ENCODE results near the gene ATP5MC2. TPM values are rescaled to one million over a fixed set of nuclear protein-coding genes. Genes with fewer than 3 reads are reported as not detected.
A peak's percentile ranks its signal among the peaks of the same experiment; 100 is the strongest.

ATP5MC2 gene
- total and polyA plus RNA-seq, 9 of the 15 experiments (the other 6 are each of a cell fraction or from before 2014, with no cell fraction given) = 314 to 1,208 (median 468) TPM

- H3K79me2 ChIP-seq (ENCODE audit: control insufficient read depth, insufficient read depth, low read length) = peaks cover 59% of the 10 kb centered on the region
- intact Hi-C loops (cut with micrococcal nuclease) (no loop called here), in situ Hi-C loops (cut with MboI) (no loop called here)
- no peak overlapping the region for H2AFZ ChIP-seq (ENCODE audit: low read depth, low read length)
- H3K4me3 ChIP-seq = peak overlapping the region; percentile 60
- peak overlapping the region in 1 of 2 experiments; percentile 96; a peak in 3 of 4 replicates for H3K9ac ChIP-seq (ENCODE audit: insufficient read depth in 1 of 2, low read depth in 2 of 2, low read length in 2 of 2)
- H3K9me1 ChIP-seq (ENCODE audit: control insufficient read depth, insufficient read depth, low read length) = no peaks in the 10 kb centered on the region
- TF ChIP-seq GATA2 (CRISPR knock-in tag; IDR thresholded peaks at IDR 0.05) (no peak), CEBPG (CRISPR knock-in tag; IDR thresholded peaks at IDR 0.05) (no peak), CEBPG (tag; conservative IDR thresholded peaks at IDR 0.05 in 1 of 2, IDR thresholded peaks at IDR 0.05 in 1 of 2) (peak in 1 of 2 experiments; percentile 78; a peak in 2 of 4 replicates), CEBPB (tag; IDR thresholded peaks at IDR 0.05) (peak; percentile 89)
- no peak for FAIRE-seq
- no peaks in the 10 kb centered on the region for H4K20me1 ChIP-seq (replicated peaks; ENCODE audit: control insufficient read depth, insufficient read depth, low read length)
- peaks cover 4% of the 10 kb centered on the region; the same call in 1 of the 3 replicates for H3K36me3 ChIP-seq (ENCODE audit: control insufficient read depth, insufficient read depth, low read length)
- no peaks in the 10 kb centered on the region for H3K27me3 ChIP-seq (ENCODE audit: control insufficient read depth in 2 of 2, insufficient read depth in 2 of 2, low read length in 2 of 2)
- ChIA-PET CTCF (ENCODE audit: low intra/inter-chr PET ratio) (no interaction called here), POLR2A (interaction anchor here (0.7 to 5.6 kb wide), 6 partner anchors 11 to 124 kb away, joined by 3 to 46 read pairs (median 4); partner anchors contain the start of genes ATP5MC2 and TARBP2)
- peak overlapping the region; percentile 94 for H3K4me2 ChIP-seq (ENCODE audit: insufficient read depth, low read length)
- peaks cover 10 to 11% of the 10 kb centered on the region in 2 experiments; a peak in 3 of 5 replicates for H3K4me1 ChIP-seq (replicated peaks in 1 of 2; ENCODE audit: control insufficient read depth in 2 of 2, insufficient read depth in 2 of 2, low read length in 2 of 2)
- no peaks in the 10 kb centered on the region for H3K9me3 ChIP-seq (replicated peaks; ENCODE audit: control insufficient read depth, insufficient read depth, low read depth, low read length)
- BruUV-seq (replicated peaks) = no TSS peak
- ATAC-seq = no peak
- DNase-seq (ENCODE audit: extremely low read depth in 1 of 4, low spot score in 3 of 4) = no peak
- whole genome bisulfite sequencing (ENCODE audit: insufficient coverage, low coverage, missing lambda C conversion rate) = 3% methylated on average over 3 of the region's 3 CpGs
- peak overlapping the region; percentile 98; the same call in 2 of the 3 replicates for H3K27ac ChIP-seq (ENCODE audit: extremely low read depth, low read depth, low read length)
These were observed 51.4 kb downstream of the ATP5MC2 start for GRCh38 chr12:53624458-53624857.

Measured in K562 (cell line).